ENCODE results near the gene AXIN1. TPM values are rescaled to one million over a fixed set of nuclear protein-coding genes. Genes with fewer than 3 reads are reported as not detected.
"Not testable (repeated sequence)": the region's sequence is repeated elsewhere in the genome, so short reads cannot be mapped to it uniquely, and the experiment has no call there.

Gene AXIN1
- total RNA-seq, 2 experiments from 2014 or later, result 18.6 to 20.5 TPM

DNA sequence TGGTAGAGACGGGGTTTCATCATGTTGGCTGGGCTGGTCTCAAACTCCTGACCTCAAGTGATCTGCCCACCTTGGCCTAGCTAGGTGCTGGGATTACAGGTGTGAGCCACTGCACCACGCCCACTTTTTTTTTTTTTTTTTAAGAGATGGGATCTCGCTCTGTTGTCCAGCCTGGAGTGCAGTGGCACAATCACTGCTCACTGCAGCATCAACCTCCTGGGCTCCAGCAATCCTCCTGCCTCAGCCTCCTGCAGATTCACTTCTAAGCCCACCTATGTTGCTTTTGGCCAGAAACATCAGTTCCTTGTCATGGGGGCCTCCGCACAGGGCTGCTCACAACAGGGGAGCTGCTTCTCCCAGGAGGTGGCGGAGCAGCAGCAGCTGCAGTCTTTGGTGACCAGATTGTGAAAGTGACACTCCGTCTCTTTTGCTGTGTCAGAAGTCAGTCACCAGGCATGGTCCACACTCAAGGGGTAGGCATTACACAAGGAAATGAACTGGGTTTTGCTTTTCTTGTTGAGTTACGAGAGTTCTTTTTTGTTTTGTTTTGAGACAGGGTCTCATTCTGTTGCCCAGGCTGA is 40.0 kb upstream of the AXIN1 start:
- Mint-ChIP-seq H3K27ac (peak overlapping the region; percentile 54), H3K36me3 (no peaks in the 10 kb centered on the region), H3K9me3 (peaks cover 5% of the 10 kb centered on the region), H3K4me1 (ENCODE audit: low read depth) (peaks cover 20% of the 10 kb centered on the region), H3K27me3 (no peaks in the 10 kb centered on the region), H3K4me3 (no peak overlapping the region)
- intact Hi-C loops (cut with micrococcal nuclease), result loop anchor here (5.0 kb wide), 3 partner anchors 95 to 215 kb away; partner anchors contain the start of gene CAPN15
- peak; percentile 56 for DNase-seq
- ChIA-PET POLR2A (interaction anchor here (0.7 to 1.4 kb wide), 4 partner anchors 9 to 134 kb away, joined by 3 to 7 read pairs (median 5); partner anchors contain the start of gene DECR2), CTCF (interaction anchor here (0.6 to 2.2 kb wide), 12 partner anchors 9 to 393 kb away, joined by 3 to 10 read pairs (median 4); partner anchors contain the start of genes CAPN15, DECR2, PGAP6 and RAB11FIP3)

GRCh38 chr16:391885-392335 is 39.4 kb upstream of the AXIN1 start:
- Mint-ChIP-seq H3K9me3 (peaks cover 5% of the 10 kb centered on the region), H3K27ac (peak overlapping the region; percentile 54), H3K4me3 (no peak overlapping the region), H3K27me3 (no peaks in the 10 kb centered on the region), H3K36me3 (no peaks in the 10 kb centered on the region), H3K4me1 (ENCODE audit: low read depth) (peaks cover 20% of the 10 kb centered on the region)
- ChIA-PET POLR2A (interaction anchor here (1.1 to 1.4 kb wide), 3 partner anchors 9 to 134 kb away, joined by 3 to 7 read pairs (median 4); partner anchors contain the start of gene DECR2), CTCF (interaction anchor here (0.6 to 2.2 kb wide), 11 partner anchors 10 to 394 kb away, joined by 3 to 10 read pairs (median 4); partner anchors contain the start of genes CAPN15, DECR2, PGAP6 and RAB11FIP3)
- intact Hi-C loops (cut with micrococcal nuclease), result loop anchor here (5.0 kb wide), 3 partner anchors 95 to 215 kb away; partner anchors contain the start of gene CAPN15
- peak; percentile 90 for DNase-seq

GRCh38 chr16:389352-389751 is 36.8 kb upstream of the AXIN1 start:
- no peaks in the 10 kb centered on the region for H3K36me3 Mint-ChIP-seq
- CTCF ChIA-PET, result no interaction called here
- POLR2A ChIA-PET, result no interaction called here

DNA sequence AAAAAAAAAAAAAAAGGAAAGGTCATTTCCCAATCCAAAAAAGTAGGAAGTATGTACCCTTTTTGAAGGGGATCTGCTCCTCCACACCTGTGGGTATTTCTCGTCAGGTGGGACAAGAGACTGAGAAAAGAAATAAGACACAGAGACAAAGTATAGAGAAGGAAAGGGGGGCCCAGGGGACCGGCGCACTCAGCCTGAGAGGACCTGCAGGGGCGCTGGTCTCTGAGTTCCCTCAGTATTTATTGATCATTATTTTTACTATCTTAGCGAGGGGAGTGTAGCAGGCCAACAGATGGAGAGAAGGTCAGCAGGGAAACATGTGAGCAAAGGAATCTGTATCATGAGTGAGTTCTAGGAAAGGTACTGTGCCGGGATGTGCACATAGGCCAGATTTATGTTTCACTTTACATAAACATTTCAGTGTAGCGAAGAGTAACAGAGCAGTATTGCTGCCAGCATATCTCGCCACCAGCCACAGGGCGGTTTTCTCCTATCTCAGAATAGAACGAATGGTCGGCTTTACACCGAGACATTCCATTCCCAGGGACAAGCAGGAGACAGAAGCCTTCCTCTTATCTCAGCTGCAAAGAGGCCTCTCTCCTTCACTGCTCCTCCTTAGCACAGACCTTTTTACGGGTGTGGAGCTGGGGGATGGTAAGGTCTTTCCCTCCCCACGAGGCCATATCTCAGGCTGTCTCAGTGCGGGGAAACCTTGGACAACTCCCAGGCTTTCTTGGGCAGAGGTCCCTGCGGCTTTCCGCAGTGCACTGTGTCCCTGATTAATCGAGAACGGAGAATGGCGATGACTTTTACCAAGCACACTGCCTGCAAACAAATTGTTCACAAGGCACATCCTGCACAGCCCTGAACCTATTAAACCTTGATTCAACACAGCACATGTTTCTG is 35.5 kb upstream of the AXIN1 start:
- H3K4me3 Mint-ChIP-seq; POLR2A ChIA-PET; CTCF ChIA-PET; DNase-seq; H3K9me3 Mint-ChIP-seq; H3K27ac Mint-ChIP-seq; H3K36me3 Mint-ChIP-seq; intact Hi-C loops (cut with micrococcal nuclease); H3K27me3 Mint-ChIP-seq: not testable (repeated sequence)
- peaks cover 18% of the 10 kb centered on the region for H3K4me1 Mint-ChIP-seq (ENCODE audit: low read depth)

More at GRCh38 chr16:389352-389751, 36.8 kb upstream of the AXIN1 start:
- no peak for DNase-seq
- H3K27ac Mint-ChIP-seq, result no peak overlapping the region
- no peaks in the 10 kb centered on the region for H3K27me3 Mint-ChIP-seq
- no peak overlapping the region for H3K4me3 Mint-ChIP-seq
- intact Hi-C loops (cut with micrococcal nuclease), result no loop called here
- peaks cover 5% of the 10 kb centered on the region for H3K9me3 Mint-ChIP-seq
- peaks cover 12% of the 10 kb centered on the region for H3K4me1 Mint-ChIP-seq (ENCODE audit: low read depth)

DNA sequence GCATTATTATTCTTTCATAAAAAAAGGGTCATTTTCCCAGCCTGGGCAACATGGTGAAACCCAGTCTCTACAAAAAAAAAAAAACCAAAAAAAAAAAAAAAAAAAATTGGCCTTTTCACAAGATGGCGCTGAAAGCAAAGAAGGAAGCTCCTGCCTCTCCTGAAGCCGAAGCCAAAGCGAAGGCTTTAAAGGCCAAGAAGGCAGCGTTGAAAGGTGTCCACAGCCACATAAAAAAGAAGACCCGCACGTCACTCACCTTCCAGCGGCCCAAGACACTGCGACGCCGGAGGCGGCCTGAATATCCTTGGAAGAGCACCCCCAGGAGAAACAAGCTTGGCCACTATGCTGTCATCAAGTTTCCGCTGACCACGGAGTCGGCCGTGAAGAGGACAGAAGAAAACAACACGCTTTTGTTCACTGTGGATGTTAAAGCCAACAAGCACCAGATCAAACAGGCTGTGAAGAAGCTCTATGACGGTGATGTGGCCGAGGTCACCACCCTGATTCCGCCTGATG is 34.2 kb upstream of the AXIN1 start:
- CTCF ChIA-PET, result no interaction called here
- no peaks in the 10 kb centered on the region for H3K9me3 Mint-ChIP-seq
- intact Hi-C loops (cut with micrococcal nuclease), result no loop called here
- H3K27ac Mint-ChIP-seq, result no peak overlapping the region
- POLR2A ChIA-PET, result interaction anchor here (0.7 kb wide), 1 partner anchor 18 kb away, joined by 3 read pairs; no protein-coding TSS in a partner anchor
- no peak for DNase-seq
- no peak overlapping the region for H3K4me3 Mint-ChIP-seq
- H3K36me3 Mint-ChIP-seq, result no peaks in the 10 kb centered on the region
- no peaks in the 10 kb centered on the region for H3K27me3 Mint-ChIP-seq
- peaks cover 12% of the 10 kb centered on the region for H3K4me1 Mint-ChIP-seq (ENCODE audit: low read depth)

DNA sequence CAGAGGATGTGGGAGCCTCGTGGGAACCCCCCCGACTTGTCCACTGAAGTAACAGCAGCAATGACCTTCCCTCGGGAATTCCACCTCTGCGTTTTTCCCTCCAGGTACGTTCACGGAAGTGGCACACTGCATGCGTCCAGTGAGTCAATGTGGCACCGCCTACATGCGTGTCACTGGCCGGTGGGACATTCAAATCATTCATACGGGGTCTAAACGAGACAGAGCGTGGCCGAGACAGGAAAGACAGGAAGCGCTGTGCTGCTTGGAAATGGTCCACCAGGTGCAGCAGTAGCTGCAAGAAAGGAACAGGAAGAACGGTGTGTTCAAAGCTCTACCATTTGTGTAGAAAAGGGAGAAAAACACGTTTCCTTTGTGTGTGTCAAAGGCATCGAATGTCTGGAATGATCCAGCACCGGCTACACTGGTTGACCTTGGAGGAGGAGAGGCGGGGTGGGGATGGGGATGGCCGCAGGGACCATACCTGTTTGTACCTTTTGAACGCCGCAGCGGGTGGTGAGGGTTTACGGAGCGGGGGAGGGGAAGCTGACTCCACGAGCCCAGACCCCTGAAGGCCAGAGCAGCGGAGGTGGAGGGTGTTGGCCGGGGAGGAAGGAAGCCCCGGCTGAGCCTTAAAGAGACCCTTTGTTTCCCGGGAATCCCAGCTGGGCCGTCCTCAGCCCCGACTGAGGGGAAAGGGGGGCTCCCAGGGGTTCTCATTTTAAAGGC is 31.0 kb upstream of the AXIN1 start:
- Mint-ChIP-seq H3K4me3 (peak overlapping the region; percentile 78), H3K9me3 (no peaks in the 10 kb centered on the region), H3K27ac (peak overlapping the region; percentile 3), H3K4me1 (ENCODE audit: low read depth) (peaks cover 22% of the 10 kb centered on the region), H3K36me3 (no peaks in the 10 kb centered on the region), H3K27me3 (no peaks in the 10 kb centered on the region)
- peak; percentile 79 for DNase-seq
- intact Hi-C loops (cut with micrococcal nuclease), result no loop called here
- POLR2A ChIA-PET, result interaction anchor here (0.7 to 1.2 kb wide), 3 partner anchors 9 to 253 kb away, joined by 3 read pairs; partner anchors contain the start of gene METTL26
- CTCF ChIA-PET, result interaction anchor here (1.0 to 3.5 kb wide), 3 partner anchors 8 to 42 kb away, joined by 3 to 10 read pairs (median 3); partner anchors contain the start of genes DECR2 and RAB11FIP3

- Mint-ChIP-seq H3K27ac (no peak within 1 kb of the TSS), H3K27me3 (no peaks in the 10 kb centered on the region), H3K4me3 (peak within 1 kb of the TSS; percentile 78), H3K9me3 (no peaks in the 10 kb centered on the region), H3K36me3 (no peaks in the 10 kb centered on the region), H3K4me1 (ENCODE audit: low read depth) (peaks cover 22% of the 10 kb centered on the region)
- intact Hi-C loops (cut with micrococcal nuclease), result no loop called here
- DNase-seq, result peak; percentile 73
- POLR2A ChIA-PET, result interaction anchor here (1.1 to 1.2 kb wide), 2 partner anchors 143 to 254 kb away, joined by 3 read pairs; partner anchors contain the start of gene METTL26
- CTCF ChIA-PET, result interaction anchor here (0.9 to 3.5 kb wide), 5 partner anchors 10 to 285 kb away, joined by 3 to 10 read pairs (median 3); partner anchors contain the start of gene DECR2
Measured at GRCh38 chr16:381789-382717, 29.5 kb upstream of the AXIN1 start, which contains the start of gene PGAP6. PGAP6 (minus strand) TSS chr16:381978; CDS start chr16:381821, 157 bp downstream.

DNA sequence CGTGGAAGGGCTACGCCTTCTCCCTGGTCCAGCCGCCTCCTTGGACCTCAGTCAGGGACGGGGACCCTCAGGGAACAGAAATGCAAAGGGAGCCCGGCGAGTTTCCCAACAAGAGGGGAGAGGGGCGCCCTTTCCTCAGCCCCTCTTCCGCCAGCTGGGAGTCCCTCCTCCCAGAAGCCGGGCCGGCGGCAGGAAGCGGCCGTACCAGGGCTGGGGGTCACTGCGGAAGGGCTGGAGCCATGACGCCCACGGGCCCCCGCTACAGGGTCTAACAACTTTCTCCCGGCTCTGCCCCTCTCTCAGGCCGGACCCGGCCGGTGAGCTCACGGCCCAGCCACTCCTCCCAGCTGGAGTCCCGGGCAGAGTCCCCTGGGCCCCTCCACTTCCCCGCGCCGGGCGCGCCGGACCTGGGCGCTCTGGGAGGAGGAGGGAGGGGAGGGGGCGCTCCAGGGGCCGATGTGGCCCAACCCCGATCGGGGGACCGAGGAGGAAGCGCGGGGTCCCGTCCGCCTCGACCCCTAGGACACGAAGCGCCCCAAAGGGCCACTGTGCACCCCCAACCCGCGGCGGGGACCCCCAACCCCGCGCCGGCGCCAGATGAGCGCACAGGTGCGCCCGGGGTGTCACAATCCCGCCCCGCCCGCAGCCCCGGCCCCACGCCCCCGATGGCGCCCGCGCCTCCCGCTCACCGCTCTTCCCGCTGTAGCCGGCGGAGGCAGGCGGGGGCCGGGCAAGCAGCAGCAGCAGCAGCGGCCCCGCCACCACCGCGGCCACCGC is 28.7 kb upstream of the AXIN1 start:
- no peak for DNase-seq
- CTCF ChIA-PET, result interaction anchor here (0.6 to 3.5 kb wide), 2 partner anchors 11 to 274 kb away, joined by 3 to 10 read pairs; no protein-coding TSS in a partner anchor
- peaks cover 22% of the 10 kb centered on the region for H3K4me1 Mint-ChIP-seq (ENCODE audit: low read depth)
- no peaks in the 10 kb centered on the region for H3K36me3 Mint-ChIP-seq
- intact Hi-C loops (cut with micrococcal nuclease), result no loop called here
- H3K4me3 Mint-ChIP-seq, result peak overlapping the region; percentile 68
- POLR2A ChIA-PET, result interaction anchor here (1.3 kb wide), 1 partner anchor 10 kb away, joined by 5 read pairs; the partner anchor contains the start of gene MRPL28
- no peaks in the 10 kb centered on the region for H3K27me3 Mint-ChIP-seq
- H3K27ac Mint-ChIP-seq, result no peak overlapping the region
- no peaks in the 10 kb centered on the region for H3K9me3 Mint-ChIP-seq

- H3K27ac Mint-ChIP-seq, result no peak overlapping the region
- DNase-seq, result no peak
- no peaks in the 10 kb centered on the region for H3K36me3 Mint-ChIP-seq
- H3K9me3 Mint-ChIP-seq, result no peaks in the 10 kb centered on the region
- H3K4me1 Mint-ChIP-seq (ENCODE audit: low read depth), result peaks cover 22% of the 10 kb centered on the region
- ChIA-PET POLR2A (interaction anchor here (1.3 kb wide), 1 partner anchor 10 kb away, joined by 5 read pairs; the partner anchor contains the start of gene MRPL28), CTCF (interaction anchor here (0.6 to 3.5 kb wide), 3 partner anchors 11 to 273 kb away, joined by 3 to 10 read pairs (median 3); no protein-coding TSS in a partner anchor)
- peak overlapping the region; percentile 68 for H3K4me3 Mint-ChIP-seq
- no peaks in the 10 kb centered on the region for H3K27me3 Mint-ChIP-seq
- intact Hi-C loops (cut with micrococcal nuclease), result no loop called here
Measured at GRCh38 chr16:380762-381011, 28.2 kb upstream of the AXIN1 start.
